ENCODE measurements around the gene EIF2B4.

EIF2B4 gene

DNA sequence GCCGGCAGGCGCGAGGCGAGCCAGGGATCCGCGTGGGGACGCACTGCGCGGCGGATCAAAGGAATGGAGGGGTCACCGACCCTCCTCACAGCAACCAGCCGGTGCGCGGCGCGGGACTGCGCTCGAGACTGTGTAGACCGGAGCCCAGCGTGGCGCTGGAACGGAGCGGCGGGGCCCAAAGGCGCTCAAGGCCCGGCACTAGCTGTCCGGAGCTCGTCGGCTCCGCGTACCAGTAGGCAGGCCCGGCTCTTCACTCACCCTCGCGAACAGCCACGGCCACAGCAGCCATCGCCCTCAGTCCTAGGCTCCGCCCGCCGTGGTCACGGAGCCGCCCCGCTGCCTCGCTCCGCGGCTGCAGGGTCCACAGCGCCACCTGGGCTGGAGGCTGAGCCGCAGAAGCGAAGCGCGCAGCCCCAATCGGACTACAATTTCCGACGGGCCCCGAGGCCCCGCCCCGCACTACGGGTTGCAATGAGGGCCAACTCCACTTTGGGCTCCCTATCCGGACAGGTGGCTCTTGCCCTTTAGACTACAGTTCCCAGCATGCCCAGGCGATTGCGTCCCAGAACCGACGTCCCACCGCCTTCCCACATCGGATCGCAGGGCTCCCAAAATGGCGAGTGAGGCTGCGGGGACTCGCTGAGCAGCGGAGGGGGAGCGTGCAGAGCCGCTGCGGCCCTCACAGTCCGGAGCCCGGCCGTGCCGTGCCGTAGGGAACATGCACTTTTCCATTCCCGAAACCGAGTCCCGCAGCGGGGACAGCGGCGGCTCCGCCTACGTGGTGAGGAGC is at the start of gene EIF2B4, which contains the start of gene SNX17:
EIF2B4 (minus strand) TSS at position 313 of the 790 bp plus-strand sequence; CDS start at position 289, 24 bp downstream.
SNX17 (plus strand) TSS at position 591 of the 790 bp plus-strand sequence; CDS start at position 719, 128 bp downstream.
- peak; percentile 96 for DNase-seq

- DNase-seq: no peak
Measured at GRCh38 chr2:27416151-27416550, 46.0 kb upstream of the EIF2B4 start.

DNA sequence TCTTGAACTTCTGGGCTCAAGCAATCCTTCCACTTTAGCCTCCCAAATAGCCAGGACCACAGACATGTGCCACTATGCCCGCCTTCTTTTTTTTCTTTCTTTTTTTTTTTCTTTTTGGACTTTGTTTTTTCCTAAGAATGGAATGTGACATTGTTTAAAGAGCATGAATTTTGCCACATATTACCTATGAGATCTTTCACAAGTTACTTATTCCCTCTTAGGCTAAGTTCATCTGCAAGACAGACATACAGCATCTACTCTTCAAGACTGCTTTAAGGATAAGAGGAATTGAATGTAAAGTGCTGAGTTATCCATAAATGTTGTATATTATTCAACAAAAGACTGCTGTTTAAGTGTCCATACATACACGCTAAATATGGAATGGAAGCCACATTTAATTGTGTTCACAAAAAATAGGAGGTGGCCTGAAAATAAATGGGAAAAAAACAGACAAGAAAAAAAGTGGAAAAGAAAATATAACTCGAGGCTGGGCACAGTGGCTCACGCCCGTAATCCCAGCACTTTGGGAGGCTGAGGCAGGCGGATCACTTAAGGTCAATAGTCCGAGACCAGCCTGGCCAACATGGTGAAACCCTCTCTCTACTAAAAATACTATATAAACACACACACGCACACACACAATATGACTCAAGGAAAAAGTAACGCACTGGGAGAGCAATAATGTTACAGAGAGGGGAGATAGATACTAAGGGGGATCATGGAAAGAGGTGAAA is 42.4 kb upstream of the EIF2B4 start:
- DNase-seq: no peak

DNA sequence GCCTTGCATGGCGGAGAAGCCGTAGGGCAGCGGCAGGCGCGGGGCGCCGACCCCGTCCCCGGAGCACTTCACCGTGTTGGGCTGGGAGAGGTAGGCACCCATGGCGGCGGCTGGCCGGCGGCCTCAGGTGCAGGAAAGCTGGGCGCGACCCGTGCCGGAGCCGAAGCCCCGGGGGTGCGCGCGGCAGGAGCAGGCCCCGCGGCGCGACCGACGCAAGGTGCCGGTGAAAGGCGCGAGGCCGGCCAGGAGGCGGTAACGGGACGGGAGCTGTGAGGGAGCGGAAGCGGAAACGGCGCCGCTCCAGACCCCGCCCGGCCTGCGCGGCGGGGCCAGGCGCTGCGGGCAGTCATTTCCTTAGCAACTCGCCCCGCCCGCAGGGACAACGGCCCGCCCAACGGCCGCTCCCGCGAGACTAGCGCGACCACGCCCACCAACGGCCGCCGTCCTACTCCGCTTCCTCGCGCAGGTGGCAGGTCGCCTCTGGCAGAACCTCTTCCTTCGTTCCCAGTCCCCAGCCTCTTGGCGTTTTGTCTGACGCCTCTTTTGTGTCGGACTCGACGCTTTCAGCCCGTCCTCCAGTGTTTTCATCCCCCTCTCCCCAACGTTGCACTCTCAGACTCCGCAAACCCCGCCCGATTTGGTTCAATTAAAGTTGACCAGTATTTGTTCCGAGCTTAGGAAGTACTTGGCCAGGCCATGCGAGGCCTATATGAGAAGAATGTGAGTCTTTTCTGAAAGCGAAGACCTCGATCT is 39.4 kb upstream of the EIF2B4 start, which contains the start of gene PPM1G:
PPM1G (minus strand) TSS at position 271 of the 753 bp plus-strand sequence; CDS start at position 102, 169 bp downstream.
- DNase-seq: peak; percentile 88

DNA sequence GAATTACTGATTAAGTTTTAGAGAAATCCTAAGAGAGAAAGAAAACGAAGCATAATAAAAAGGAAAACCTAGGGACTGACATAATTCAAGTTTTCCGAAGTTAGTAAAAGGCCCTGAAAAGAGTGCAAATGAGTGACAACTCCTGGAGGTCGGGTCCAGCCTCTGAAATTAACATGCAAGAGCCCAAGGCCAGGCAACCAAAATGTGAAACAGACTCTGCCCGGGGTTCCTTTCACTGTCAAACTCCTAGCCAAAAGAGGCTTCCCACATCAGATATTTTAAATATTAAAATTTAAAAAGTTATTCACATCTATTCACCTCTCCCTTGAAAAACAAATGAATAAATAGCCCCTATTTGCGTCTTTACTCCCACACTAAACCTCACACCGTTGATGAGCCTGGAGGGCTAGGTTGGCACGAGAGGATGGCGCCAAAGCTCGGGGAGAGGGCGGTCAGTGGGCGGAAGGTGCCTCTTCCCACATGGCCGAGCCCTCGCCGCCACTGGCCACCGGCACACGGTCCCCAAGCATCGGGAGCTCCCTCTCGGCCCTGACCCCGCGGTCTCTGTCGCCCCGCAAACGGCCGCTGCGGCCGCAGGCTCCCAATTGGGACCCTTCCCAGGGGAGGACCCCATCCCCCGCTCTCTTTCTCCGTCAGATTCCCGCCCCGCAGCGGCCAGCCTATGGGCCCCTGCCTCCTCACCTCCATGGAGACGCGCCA is 38.6 kb upstream of the EIF2B4 start:
- DNase-seq: peak; percentile 18

GRCh38 chr2:27407798-27408491 is 37.8 kb upstream of the EIF2B4 start:
- peak; percentile 66 for DNase-seq

GRCh38 chr2:27400348-27401135 is 30.4 kb upstream of the EIF2B4 start:
- no peak for DNase-seq

- no peak for DNase-seq
Measured at GRCh38 chr2:27398962-27399361, 28.8 kb upstream of the EIF2B4 start.

- DNase-seq: no peak
Measured at GRCh38 chr2:27393225-27393624, 23.1 kb upstream of the EIF2B4 start.

GRCh38 chr2:27390822-27391679 is 20.9 kb upstream of the EIF2B4 start:
- no peak for DNase-seq

GRCh38 chr2:27381577-27382181 is 11.5 kb upstream of the EIF2B4 start:
- no peak for DNase-seq

GRCh38 chr2:27380626-27381545 is 10.7 kb upstream of the EIF2B4 start, which contains the start of gene ZNF513:
Gene ZNF513, minus strand, starts transcription at chr2:27380734. Its CDS starts 208 bp downstream, at chr2:27380526.
- peak; percentile 87 for DNase-seq

DNA sequence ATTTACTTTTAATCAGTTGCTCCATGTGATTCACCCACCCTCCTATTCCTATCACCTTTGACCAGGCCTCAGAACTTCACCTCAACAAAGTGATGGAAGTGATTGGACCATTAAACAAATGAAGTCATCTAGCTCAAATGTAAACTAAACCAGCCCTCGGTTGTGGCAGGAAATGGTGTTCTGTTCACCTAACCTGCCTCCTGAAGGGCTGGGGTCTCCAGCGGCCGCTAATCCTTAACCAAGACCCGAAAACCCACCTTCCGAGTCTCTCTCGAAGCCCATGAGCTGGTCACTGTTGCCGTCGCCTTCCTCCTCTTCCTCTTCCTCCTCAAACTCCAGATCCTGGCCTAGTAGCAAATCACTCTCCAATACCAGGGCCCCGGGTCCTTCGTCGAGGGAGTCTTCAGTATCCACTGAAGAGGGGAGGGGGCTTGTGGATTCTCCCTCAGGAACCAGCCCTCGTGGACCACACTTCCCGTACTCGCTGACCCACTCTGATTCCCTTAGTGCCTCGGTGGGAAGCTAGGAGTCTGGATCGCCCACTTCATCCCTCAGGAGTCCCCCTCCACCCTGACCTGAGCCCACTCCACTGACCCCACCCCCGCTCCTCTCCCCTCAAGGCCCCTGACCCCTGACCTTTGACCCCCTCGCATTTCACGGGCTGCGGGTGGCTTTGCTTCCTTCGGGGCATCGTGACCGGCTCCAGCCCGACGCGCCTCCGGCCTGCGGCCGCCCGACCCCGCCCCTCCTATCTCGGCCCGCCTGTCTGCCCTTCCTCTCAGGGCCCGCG is 9.9 kb upstream of the EIF2B4 start:
- peak; percentile 30 for DNase-seq

- DNase-seq: no peak
Measured at GRCh38 chr2:27379383-27379835, 9.3 kb upstream of the EIF2B4 start.

DNA sequence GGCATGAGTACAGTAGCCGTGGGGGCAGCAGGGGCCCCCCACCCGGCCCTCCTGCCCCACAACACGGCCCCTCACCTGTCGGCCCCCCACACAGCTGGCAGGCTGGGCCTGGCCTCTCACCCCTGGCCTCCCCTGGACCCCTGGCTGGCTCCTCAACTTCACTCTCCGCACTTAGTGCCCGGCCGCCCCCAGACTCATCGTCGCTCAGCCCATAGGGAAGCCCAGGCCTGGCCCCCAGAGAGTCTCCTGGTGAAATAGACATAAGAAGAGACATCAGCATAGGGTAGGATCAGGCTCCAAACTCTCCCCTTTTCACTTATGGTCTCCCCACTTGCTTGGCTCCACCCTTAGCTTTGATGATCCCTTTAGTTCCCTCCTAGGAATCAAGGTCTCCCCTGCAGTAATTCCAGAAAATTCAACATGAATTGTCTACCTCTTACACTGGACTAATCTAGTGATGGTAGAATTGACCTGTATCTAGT is 8.7 kb upstream of the EIF2B4 start:
- DNase-seq: no peak

DNA sequence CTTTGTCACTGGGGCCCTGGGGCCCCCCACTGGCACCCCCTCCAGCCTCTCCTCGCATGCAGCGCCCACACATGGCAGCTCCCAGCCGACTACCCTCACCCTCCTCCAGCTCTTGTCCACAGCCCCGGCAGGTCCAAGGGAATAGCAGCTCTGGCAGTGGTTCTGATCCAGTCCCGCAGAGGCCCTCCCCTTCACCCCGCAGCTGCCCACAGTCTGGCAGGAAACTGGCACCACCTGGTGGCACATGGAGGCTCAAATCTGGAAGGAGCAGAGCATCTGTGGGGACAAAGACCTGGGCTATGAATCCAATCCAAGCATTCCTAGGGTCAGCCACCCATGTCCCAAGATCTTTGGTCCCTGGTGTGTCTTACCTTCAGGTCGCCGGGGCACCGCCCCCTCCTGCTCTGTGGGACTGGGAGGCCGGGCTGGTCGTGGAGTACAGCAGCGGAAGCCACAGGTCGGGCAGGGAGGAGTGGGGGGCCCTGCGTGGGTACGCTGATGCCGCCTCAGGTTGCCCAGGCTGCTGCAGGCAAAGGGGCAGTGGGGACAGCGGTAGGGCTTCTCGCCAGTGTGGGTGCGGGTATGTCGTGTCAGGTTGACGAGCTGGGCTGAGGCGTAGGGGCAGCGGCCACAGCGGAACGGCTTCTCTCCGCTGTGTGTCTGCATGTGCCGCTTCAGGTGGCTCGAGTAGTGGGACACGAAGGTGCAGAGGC is 8.1 kb upstream of the EIF2B4 start:
- DNase-seq: no peak
